HG03025 (cell line): ENCODE results near the gene CACNA1F.
"Not testable (repeated sequence)": the region's sequence is repeated elsewhere in the genome, so short reads cannot be mapped to it uniquely, and the experiment has no call there.

Source experiments
- ATAC-seq: cut with Tn5 transposase; IDR thresholded peaks from one replicate; pipeline ENCODE4 v1.9.1; 2021; ENCODE audit warnings: mild to moderate bottlenecking, moderate library complexity; ENCODE audit not compliant: unreplicated experiment, low FRiP score

CACNA1F gene

DNA sequence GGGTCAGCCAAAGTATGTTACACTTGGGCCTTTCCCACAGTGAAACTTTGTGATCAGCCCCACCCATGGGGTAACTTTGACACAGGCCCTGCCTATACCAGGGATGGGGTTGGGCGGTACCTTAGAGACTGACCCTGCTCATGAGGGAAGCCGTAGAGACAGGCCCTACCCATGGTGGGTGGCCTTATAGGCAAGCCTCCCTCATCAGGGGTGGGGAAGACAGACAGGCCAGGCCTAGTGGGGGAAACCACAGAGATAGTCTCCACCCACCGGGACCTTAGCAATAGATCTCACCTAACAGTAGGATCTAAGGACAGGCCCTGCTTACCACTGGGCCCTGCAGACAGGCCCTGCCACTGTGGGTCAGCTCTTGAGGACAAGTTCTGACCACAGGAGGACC lies 54.6 kb downstream of the CACNA1F start:
- no peak for ATAC-seq

DNA sequence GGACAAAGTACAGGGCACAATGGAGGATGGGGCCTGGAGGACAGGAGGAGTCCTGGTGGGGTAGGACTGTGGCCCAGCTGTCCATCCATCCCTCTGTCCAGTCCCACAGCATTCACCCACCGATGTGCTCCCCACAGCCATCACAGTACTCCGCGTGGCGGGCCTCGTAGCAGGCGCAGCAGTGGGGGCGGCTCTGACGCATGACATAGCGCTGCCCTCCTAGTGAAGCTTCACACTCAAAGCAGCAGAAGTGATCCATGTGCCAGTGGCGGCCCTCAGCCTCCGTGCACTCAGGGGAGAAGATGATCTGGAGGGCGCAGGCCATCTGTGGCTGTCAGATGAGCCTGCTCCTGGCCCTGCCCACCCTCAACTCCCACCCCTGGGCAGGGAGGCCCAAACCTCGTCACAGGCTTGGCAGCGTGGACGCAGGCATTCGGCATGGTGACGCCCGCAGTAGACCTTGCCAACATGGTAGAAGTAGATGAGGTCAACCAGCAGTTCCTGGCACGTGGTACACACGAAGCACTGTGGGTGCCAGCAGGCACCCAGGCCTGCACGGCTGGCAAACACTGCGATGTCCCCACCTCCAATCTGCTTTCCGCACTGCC lies 55.2 kb downstream of the CACNA1F start:
- no peak for ATAC-seq

DNA sequence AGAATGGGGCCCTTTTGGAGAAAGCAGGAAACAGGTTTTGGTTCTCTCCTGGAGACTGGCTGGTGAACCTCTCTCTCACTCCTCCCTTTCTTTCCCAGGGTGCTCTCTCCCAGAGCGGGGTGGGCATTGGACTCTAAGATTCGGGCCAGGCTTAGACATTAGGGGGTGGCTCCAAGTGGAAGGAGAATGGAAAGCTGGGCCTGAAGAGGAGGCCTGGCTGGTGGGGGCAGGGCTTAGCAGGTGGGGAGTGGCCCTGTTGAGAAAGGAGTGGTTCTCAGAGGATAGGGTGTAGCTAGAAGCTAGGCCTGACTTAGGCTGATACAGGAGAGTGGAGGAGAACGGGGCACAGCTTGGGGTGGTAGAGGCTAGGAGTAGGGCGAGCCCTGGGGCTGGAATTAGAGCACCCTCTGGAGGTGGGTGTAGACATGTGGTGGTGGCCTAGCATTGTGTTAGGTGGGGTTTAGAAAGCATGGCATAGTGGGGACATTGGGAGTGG lies 55.8 kb downstream of the CACNA1F start:
- ATAC-seq, result no peak

DNA sequence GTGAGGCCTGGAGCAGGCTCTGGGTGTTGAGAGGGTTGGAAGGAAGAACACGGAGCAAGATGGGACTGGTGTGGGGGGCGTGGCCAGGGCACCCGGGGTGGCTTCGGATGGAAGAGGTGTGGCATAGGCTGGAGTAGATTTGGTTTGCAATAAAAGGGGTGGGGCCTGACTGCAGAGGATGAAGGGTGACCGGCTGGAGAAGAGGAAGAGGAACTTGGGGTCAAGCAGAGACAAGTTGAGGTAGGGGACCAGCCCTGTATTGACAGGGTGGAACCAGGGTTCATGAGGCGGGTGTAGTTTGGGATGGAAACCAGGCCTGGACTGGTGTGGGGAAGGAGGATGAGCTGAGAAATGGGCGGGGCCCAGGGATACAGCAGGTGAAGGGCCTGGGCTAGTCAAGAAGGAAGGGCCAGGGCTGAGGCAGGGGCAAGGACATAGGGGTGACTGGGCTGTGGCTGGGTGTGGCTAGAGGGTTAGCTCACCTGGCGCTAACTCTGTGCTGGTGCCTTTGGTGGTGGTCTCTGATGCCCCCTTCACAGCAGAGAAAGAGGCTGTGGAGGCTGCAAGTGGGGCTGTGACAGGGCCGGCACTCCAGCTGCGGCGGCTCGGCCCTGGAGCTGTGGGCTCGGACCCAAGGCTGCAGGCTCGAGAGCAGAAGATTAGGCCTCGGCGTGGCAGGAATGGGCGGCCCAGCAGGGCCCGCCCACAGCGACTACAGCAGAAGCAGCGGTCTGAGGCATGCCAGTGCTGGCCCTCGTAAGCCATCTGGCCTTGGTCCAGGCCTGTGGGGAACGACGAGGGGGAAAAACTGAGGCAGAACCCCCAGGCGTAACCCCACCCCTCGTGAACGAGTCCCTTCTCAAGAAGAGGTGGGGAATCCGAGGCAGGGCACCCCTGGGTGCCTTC lies 56.5 kb downstream of the CACNA1F start:
- ATAC-seq, result no peak

DNA sequence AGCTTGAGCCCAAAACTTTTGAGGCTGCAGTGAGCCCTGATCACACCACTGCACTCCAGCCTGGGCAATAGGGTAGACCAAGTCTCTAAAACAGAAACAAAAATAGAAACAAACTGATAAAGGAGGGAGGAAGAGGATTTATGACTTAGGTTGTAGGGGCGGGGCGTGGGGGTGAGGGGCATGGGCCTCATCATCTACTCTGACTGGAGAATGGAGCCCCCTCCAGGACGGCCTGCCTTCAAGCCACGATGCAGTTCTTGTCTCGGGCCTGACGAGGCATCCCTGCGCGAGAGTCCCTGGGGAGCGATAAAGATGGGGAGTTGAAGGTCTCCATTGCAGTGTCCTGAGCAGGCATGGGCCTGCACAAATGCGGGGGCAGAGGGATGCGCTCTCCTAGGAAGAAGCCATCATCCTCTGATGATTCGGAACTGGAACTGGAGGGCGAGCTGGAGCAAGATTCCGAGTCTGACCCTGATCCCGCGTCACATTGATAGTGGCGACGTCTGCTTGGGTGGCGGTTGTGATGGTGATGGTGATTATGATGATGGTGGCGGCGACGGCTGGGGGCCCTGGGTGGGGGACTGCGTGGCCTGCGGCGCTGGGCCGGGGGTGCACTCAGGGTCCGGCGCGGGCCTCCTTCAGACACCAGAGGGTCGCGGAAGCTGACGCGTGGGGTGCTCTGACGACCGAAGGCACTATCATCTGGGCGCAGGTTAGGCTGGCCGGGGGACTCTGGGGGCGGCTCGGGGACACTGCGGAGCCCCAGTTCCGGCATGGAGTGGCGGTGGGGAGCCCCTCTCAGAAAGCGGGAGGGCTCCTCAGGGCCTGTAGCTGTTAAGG lies 57.5 kb downstream of the CACNA1F start:
- ATAC-seq, result no peak

DNA sequence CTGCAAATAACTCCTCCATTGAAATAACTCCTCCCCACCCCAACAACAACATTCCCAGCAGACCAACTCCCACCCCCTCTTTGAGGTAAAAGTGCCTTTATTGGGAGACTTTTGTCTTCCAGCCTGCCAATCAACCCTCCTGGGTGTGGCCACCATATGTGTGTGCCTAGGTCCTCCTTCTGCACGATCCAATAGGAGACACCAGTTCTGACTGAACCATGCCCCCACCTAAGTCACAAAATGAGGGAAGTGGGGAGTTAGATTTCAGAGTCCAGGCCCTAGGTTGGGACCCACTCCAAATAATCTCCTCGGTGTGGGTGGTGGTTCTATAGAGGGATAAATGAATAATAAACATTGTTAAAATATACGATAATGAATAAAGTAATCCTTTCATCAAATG lies 58.4 kb downstream of the CACNA1F start:
- ATAC-seq, result no peak

DNA sequence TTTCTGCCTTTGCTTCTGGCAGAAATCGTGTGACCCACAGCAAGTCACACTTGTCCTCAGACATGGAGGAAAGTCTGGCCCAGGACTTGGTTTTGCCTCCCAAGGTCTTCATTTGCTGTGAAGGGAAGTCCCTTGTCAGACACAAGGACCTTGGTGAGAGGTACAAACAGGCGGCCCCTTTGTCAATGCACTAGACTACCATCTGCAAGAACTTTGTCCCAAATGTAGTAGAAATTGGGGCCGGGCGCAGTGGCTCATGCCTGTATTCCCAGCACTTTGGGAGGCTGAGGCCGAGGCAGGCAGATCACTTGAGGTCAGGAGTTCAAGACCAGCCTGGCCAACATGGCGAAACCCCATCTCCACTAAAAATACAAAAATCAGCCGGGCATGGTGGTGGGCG lies 59.6 kb downstream of the CACNA1F start:
- ATAC-seq, result not testable (repeated sequence)

DNA sequence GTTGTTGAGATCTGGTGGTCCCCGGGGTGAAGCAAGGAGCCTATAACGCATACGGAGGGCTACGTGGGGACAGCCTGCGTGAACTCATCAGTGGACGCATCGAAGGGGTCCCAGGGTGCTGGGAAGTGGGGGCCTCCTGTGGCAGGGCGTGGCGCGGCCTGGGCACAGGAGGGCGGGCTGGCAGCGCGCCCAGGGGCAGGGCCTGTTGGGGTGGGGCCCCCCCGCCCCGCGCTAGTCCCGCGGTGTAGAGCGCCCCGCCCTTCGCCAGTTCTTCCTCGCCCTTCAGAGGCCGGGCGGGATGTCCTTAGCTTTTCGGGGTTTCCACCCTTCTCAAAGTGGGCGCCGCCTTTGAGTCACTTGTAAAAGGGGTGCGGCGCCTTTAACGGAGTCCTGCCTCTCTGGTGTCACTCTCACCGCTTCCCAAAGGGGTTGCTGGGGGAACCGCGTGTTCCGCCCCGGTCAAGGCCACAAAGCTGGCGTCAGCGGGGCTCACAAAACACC lies 60.8 kb downstream of the CACNA1F start:
- peak; percentile 59 for ATAC-seq

DNA sequence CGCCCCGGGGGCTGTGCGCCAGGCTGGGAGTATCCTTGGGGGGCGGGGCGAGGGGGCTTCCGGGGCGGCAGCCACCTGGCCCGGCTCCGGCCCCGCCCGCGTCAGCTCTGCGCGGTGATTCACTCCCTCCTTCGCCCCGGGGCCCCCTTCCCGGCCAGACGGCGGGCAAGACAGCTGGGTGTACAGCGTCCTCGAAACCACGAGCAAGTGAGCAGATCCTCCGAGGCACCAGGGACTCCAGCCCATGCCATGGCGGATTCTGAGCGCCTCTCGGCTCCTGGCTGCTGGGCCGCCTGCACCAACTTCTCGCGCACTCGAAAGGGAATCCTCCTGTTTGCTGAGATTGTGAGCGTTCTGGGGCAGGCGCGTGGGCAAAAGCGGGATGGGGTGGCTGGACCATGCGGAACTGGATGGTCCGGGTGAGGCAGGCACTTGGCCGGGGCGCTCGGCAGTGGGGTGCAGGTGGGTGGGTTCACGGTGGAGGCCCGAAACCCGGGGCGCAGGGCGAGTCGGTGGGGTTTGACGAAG lies 61.3 kb downstream of the CACNA1F start, which contains the start of gene PLP2:
Gene PLP2 (plus strand): TSS at position 147 of the 528 bp plus-strand sequence. CDS start 103 bp downstream, at position 250.
- ATAC-seq, result peak; percentile 35

DNA sequence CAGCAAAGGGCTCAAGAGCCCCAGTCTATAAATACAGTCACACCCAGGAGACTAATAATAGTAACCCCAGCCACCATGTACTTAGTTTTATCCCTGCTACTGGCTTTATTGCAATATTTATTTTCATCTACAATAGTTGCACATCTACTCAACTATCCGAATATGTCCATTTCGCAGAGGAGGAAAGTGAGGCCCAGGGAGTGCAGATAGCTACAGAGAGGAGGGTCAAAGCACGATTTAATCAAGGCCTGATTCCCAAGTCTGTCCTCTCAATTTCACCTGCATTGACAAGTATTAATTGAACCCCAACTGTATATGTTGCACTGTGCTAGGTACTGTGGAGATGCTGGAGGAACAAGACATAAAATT lies 65.4 kb downstream of the CACNA1F start:
- ATAC-seq, result no peak

DNA sequence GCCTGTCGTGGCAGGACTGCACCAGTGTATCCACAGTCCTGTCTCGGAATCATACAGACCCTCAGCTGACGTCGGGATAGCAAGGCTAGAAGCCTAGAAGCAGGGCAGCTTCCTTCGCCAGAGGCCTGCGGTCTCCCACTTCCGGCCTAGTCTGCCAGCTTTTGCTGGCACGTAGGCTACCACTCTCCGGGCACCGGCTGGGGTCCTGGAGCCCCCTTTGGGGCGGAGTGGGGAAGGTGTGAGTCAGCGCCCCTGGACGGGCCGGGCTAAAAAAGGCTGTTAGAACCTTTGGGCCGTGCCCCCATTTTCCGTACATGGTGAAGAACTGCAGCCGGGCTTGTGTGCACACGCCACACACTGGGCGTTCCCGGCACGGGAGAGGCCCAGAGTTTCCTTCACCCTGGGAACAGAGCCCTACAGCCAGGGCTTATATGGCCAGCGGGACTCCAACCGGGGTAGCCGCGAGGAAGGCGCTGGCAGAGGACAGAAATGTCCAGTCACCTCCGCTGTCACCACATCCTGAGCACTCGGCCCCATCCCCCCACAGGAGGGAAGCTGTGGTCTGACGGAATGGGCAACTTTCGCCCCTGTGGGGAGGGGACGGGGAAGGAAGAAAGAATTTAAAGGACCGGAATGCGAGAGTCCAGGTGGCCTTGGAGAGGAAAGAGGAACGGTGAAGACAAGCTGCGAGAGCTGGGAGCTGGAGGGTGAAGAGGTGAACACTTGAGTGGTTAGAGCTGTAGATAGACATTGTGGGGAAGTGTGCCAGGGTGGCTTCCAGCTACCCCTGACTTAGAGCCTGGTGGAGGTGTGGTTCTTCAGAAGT lies 66.0 kb downstream of the CACNA1F start:
- ATAC-seq, result no peak

DNA sequence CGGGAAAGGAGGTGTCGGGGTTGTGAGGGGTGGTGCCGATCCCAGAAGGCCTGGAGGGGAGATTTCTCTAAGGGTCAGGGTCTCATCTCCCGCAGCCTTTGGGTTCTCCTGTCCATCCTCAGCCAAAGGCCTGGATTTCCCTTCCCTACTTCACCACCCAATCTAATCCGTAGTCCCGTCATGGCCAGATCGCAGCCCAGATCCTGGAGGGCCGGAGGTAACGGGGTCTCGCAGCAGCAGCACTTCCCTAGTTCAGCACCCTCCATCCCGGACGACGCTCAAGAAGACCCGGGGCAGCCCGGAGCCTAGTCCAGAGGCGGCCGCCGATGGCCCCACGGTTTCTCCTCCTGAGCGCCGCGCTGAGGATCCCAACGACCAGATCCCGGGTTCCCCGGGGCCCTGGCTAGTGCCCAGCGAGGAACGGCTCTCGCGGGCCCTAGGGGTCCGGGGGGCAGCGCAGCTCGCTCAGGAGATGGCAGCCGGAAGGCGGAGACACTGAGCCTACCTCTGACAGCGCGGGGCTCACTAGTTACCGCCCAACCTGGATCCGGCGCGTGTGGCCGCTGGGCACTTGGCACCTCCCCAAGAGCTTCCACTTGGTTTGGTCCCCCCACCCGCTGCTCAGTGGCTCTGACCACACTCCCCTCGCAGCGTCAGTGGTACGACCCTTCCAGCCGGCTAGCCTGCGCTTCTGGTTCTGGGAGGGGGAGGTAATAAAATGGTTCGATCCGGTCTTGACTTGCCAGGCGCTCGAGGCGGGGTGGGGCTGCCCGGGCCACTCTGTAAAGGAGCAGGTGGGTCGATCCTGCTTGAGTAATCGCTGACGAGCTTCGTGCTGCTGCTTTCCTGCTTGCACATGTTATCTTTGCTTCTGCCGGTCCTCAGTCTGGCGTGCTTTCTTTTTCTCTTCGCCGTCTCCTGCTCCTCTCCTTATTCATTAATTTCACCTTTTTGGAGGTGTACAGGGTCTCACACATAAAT lies 66.9 kb downstream of the CACNA1F start:
- ATAC-seq, result no peak

DNA sequence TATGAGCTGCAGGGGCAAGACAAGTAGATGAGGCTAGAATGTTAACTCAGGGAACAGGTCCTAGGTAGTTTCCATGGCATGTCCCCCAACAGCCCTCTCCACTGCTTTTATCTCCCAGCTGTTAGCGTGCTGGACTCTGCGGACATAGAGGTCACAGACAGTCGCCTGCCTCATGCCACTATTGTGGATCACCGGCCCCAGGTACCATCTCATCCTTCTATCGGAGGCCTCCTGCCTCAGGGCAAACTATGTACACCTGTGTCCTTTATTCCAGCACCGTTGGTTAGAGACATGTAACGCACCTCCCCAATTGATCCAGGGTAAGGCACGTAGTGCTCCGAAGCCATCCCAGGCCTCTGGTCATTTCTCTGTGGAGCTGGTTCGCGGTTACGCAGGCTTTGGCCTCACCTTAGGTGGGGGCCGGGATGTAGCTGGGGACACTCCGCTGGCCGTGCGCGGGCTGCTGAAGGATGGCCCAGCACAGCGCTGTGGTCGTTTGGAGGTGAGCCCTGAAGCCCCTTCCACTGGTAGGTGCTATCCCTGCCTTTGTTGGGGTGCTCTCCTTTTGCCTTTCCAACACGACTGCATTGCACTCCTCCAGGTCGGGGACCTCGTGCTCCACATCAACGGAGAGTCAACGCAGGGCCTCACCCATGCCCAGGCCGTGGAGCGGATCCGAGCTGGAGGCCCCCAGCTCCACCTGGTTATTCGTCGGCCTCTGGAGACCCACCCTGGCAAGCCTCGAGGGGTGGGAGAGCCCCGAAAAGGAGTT lies 68.4 kb downstream of the CACNA1F start:
- ATAC-seq, result no peak

DNA sequence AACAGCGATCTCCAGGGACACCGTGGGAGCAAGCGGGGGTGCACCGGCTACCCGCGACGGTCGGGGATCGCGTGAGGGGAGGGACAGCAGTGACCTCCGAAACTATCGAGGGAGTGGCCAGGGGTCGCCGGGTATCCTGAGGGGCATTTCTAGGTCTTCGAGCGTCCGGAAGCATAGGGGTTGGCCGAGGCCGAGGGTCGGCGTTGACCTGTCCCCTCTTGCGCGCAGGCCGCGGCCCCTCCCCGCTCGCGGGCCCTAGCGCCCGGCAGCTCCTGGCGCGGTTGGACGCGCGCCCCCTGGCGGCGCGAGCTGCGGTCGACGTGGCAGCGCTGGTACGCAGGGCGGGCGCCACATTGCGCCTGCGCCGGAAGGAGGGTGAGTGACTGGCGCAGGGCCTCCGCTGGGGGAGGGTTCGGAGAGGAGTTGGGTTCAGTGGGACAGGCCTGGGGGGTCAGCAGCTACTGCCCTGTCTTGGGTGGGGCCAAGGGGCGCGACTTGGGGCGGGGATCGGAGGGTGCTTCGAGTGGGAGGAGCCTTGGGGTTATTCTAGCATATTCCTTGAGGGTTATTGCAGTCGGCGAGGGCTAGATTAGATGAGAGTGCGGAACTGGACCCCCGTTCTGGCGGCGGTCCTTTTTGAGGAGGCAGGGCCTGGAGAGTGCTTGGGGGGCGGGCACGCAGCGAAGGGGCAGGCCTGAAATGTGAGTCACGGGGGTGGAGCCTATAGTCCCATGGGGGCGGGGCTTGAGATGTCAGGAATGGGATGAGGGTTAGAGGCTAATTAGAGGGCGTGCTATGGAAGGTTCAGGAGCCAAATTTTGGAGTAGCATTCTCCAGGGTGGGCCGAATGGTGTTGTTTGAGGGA lies 69.4 kb downstream of the CACNA1F start:
- ATAC-seq, result peak; percentile 45

DNA sequence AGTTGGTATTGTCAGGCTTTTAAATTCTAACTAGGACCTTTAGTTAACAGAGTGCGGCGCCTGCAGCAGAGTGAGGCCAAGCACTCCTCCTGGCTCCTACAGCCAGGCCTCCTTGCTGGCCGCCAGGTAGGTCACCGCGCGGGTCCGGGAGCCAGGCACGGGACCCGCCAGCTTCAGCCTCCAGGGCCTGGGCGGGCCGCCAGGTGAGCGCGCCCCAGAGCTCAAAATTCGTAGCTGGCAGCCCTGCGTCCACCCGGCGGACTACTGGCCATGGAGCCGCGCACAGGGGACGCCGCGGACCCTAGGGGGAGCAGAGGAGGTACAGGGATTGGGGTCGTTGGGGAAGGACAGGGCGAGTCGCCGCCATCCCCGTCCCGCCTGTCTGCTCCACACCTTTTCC lies 70.5 kb downstream of the CACNA1F start, which contains the start of gene MAGIX:
Gene MAGIX (plus strand): TSS at position 139 of the 400 bp plus-strand sequence. CDS start 132 bp downstream, at position 271.
- ATAC-seq, result no peak

DNA sequence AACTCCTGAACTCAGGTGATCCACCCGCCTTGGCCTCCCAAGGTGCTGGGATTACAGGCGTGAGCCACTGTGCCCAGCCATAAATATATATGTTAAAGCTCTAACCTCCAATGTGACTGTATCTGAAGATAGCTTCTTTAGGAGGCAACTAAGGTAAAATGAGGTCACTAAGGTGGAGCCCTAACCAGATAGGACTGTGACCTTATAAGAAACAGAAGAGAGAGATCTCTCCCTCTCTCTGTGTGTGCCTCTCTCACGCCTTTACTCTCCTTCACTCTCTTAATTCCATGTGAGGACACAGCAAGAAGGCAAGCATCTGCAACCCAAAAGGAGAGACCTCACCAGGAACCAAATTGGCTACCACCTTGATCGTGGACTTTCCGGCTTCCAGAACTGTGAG lies 71.5 kb downstream of the CACNA1F start:
- ATAC-seq, result no peak

DNA sequence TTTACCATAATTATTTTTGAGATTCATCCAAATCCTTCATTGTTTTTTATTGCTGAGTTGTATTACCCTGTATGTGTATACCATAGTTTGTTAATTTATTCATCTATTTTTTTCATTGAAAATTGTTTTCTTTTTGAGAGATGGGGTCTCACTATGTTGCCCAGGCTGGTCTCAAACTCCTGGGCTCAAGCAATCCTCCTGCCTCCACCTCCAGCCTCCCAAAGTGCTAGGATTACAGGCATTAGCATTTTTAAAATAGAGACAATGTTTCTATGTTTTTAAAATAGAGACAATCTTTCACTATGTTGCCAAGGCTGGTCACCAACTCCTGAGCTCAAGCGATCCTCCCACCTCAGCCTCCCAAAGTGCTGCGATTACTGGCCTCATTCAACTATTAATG lies 72.2 kb downstream of the CACNA1F start:
- ATAC-seq, result no peak
